Measurements from ENCODE around the gene ACOT13.

DNA sequence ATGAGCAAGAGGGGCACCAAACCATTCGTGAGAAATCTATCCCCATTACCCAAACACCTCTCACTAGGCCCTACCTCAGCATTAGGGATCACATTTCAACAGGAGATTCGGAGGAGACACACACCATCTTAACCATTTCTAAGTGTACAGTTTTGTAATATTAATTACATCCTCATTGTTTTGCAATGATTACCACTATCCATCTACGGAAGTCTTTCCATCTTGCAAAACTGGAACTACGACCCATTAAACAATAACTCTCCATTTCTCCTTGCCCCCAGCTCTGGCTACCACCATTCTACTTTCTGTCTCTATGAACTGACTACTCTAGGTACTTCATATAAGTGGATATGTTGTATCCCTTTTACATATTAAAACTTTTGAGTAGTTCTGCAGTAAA lies 20.1 kb downstream of the ACOT13 start:
- TF ChIP-seq, protein P1, sequence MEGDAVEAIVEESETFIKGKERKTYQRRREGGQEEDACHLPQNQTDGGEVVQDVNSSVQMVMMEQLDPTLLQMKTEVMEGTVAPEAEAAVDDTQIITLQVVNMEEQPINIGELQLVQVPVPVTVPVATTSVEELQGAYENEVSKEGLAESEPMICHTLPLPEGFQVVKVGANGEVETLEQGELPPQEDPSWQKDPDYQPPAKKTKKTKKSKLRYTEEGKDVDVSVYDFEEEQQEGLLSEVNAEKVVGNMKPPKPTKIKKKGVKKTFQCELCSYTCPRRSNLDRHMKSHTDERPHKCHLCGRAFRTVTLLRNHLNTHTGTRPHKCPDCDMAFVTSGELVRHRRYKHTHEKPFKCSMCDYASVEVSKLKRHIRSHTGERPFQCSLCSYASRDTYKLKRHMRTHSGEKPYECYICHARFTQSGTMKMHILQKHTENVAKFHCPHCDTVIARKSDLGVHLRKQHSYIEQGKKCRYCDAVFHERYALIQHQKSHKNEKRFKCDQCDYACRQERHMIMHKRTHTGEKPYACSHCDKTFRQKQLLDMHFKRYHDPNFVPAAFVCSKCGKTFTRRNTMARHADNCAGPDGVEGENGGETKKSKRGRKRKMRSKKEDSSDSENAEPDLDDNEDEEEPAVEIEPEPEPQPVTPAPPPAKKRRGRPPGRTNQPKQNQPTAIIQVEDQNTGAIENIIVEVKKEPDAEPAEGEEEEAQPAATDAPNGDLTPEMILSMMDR (IDR thresholded peaks at IDR 0.05), result no peak
- TF ChIP-seq POLR2AphosphoS5 (IDR thresholded peaks at IDR 0.05), result no peak
- no peak for TF ChIP-seq EP300 (IDR thresholded peaks at IDR 0.05)

Measured in esophagus muscularis mucosa (tissue), 4 donors.